Sigmoid colon (tissue), 4 donors: ENCODE measurements around the gene KIF13A.

ENCODE experiments used
- CTCF ChIP-seq, 4 experiments: fragments of 450-650 bp in 3 of 4; fragments of 200-600 bp in 1 of 4; IDR thresholded peaks; one replicate each; pipeline ENCODE4 v1.5.1; 2016 to 2019; ENCODE audit warnings: antibody characterized with exemption in 4 of 4, mild to moderate bottlenecking in 3 of 4, moderate library complexity in 2 of 4
- POLR2A ChIP-seq, 2 donors: fragments of 450-650 bp; IDR thresholded peaks; one replicate each; pipeline ENCODE4 v1.6.1; 2016; ENCODE audit warnings: antibody characterized with exemption in 2 of 2, mild to moderate bottlenecking in 2 of 2, moderate library complexity in 2 of 2
- POLR2AphosphoS5 ChIP-seq, 4 donors: sonication (generic); formaldehyde crosslinking; IDR thresholded peaks; one replicate each; pipeline ENCODE4 v1.6.1; 2017; ENCODE audit warnings: antibody characterized with exemption in 4 of 4

GRCh38 chr6:17829905-17830304 lies 157.5 kb downstream of the KIF13A start:
- TF ChIP-seq POLR2AphosphoS5 (IDR thresholded peaks at IDR 0.05) (no peak), CTCF (IDR thresholded peaks at IDR 0.05) (no peak), POLR2A (IDR thresholded peaks at IDR 0.05) (no peak)
